ENCODE measurements around the gene TREML2.

The TREML2 gene

GRCh38 chr6:41153992-41154625 is 46.8 kb downstream of the TREML2 start, which contains the start of gene TREML1:
Gene TREML1 (minus strand): TSS chr6:41154347. CDS start chr6:41154288, 59 bp downstream.
- no peak within 1 kb of the TSS for H3K4me3 ChIP-seq (ENCODE audit: low read depth, low read length)
- TF ChIP-seq CTCF (IDR thresholded peaks at IDR 0.05; ENCODE audit: control insufficient read depth, extremely low read depth, insufficient read depth): no peak
- no peak for DNase-seq (ENCODE audit: low read depth)

GRCh38 chr6:41153451-41153850 is 47.5 kb downstream of the TREML2 start:
- H3K4me3 ChIP-seq (ENCODE audit: low read depth, low read length): no peak overlapping the region
- no peak for TF ChIP-seq CTCF (IDR thresholded peaks at IDR 0.05; ENCODE audit: control insufficient read depth, extremely low read depth, insufficient read depth)
- no peak for DNase-seq (ENCODE audit: low read depth)

GRCh38 chr6:41150671-41151070 is 50.3 kb downstream of the TREML2 start:
- DNase-seq (ENCODE audit: low read depth): no peak

GRCh38 chr6:41147917-41148316 is 53.0 kb downstream of the TREML2 start:
- no peak for TF ChIP-seq CTCF (IDR thresholded peaks at IDR 0.05; ENCODE audit: control insufficient read depth, extremely low read depth, insufficient read depth)

More at GRCh38 chr6:41150671-41151070, 50.3 kb downstream of the TREML2 start:
- no peak for TF ChIP-seq CTCF (IDR thresholded peaks at IDR 0.05; ENCODE audit: control insufficient read depth, extremely low read depth, insufficient read depth)
- no peak overlapping the region for H3K4me3 ChIP-seq (ENCODE audit: low read depth, low read length)

More at GRCh38 chr6:41147917-41148316, 53.0 kb downstream of the TREML2 start:
- DNase-seq (ENCODE audit: low read depth): no peak
- no peak overlapping the region for H3K4me3 ChIP-seq (ENCODE audit: low read depth, low read length)
